Tibial nerve (tissue), 4 donors: ENCODE data around the gene MMP28. TPM values are rescaled to one million over a fixed set of nuclear protein-coding genes. Genes with fewer than 3 reads are reported as not detected.

Experiments
- DNase-seq, 2 donors: peaks; one replicate each; pipeline ENCODE4 v3.0.0-alpha.2; 2019; ENCODE audit warnings: low spot score in 2 of 2
- H3K27ac ChIP-seq, 4 donors: fragments of 200-600 bp; sonication (generic) in 3 of 4; one replicate each; pipeline ENCODE4 v1.5.1; 2017 to 2019; ENCODE audit warnings: mild to moderate bottlenecking in 1 of 4
- H3K27me3 ChIP-seq, 2 donors: fragments of 200-600 bp; sonication (generic) in 1 of 2; one replicate each; pipeline versions ENCODE4 v1.5.1 to v1.6.0; 2017 to 2019
- H3K36me3 ChIP-seq, 3 donors: fragments of 200-600 bp; sonication (generic); one replicate each; pipeline ENCODE4 v1.5.1; 2018 to 2019
- H3K4me1 ChIP-seq, 4 donors: fragments of 200-600 bp; sonication (generic) in 3 of 4; one replicate each; pipeline ENCODE4 v1.5.1; 2017 to 2019
- H3K4me3 ChIP-seq, 4 donors: fragments of 200-600 bp; sonication (generic) in 3 of 4; one replicate each; pipeline ENCODE4 v1.5.1; 2017 to 2019; ENCODE audit warnings: mild to moderate bottlenecking in 1 of 4, moderate library complexity in 1 of 4
- H3K9me3 ChIP-seq, 4 donors: fragments of 200-600 bp; sonication (generic) in 3 of 4; one replicate each; pipeline ENCODE4 v1.5.1; 2017 to 2019
- CTCF ChIP-seq, 5 experiments: fragments of 200-600 bp in 3 of 5; fragments of 450-650 bp in 2 of 5; sonication (generic) in 3 of 5; IDR thresholded peaks; one replicate each; pipeline ENCODE4 v1.5.1; 2016 to 2019; ENCODE audit warnings: antibody characterized with exemption in 5 of 5, mild to moderate bottlenecking in 3 of 5, moderate library complexity in 2 of 5
- EP300 ChIP-seq, 2 donors: sonication (generic); formaldehyde crosslinking; IDR thresholded peaks; one replicate each; pipeline ENCODE4 v1.6.1; 2017; ENCODE audit warnings: antibody characterized with exemption in 2 of 2, mild to moderate bottlenecking in 1 of 2
- POLR2A ChIP-seq, 2 donors: fragments of 450-650 bp; IDR thresholded peaks; one replicate each; pipeline ENCODE4 v1.6.1; 2017; ENCODE audit warnings: antibody characterized with exemption in 2 of 2, mild to moderate bottlenecking in 2 of 2, moderate library complexity in 2 of 2
- WGBS, 2 donors: methylation state at CpG; one replicate each; pipeline ENCODE4 v1.1.5; 2018; 5-methylcytosine and 5-hydroxymethylcytosine counted together
- total RNA-seq, 4 donors: library from RNA; depleted of rRNA; stranded (reverse); fragments of >200 nt; gene quantifications; one replicate each; pipeline ENCODE4 v1.1.0, GENCODE V29; 2016

MMP28 gene
- total RNA-seq, 4 donors from 2014 or later, result 71.7 to 174 (median 136) TPM

- TF ChIP-seq CTCF (IDR thresholded peaks at IDR 0.05) (no peak), EP300 (IDR thresholded peaks at IDR 0.05) (peak in 1 of 2 donors; percentile 73)
- peaks cover 3 to 46% (median 14%) of the 10 kb centered on the region in 4 donors for H3K4me1 ChIP-seq
- WGBS, 2 donors, result 58 to 64% methylated on average over 9 of the region's 9 CpGs
These were observed 6.3 kb upstream of the MMP28 start for GRCh38 chr17:35801583-35802224.

GRCh38 chr17:35799942-35800341, 4.5 kb upstream of the MMP28 start:
- Histone ChIP-seq H3K27me3 (no peaks in the 10 kb centered on the region), H3K9me3 (no peaks in the 10 kb centered on the region), H3K4me3 (no peak overlapping the region), H3K27ac (peak overlapping the region in 2 of 4 donors; percentile 66 to 70), H3K4me1 (peaks cover 3 to 58% (median 19%) of the 10 kb centered on the region in 4 donors), H3K36me3 (no peaks in the 10 kb centered on the region)
- TF ChIP-seq EP300 (IDR thresholded peaks at IDR 0.05), result peak in 1 of 2 donors; percentile 29
- no peak for TF ChIP-seq CTCF (IDR thresholded peaks at IDR 0.05)
- TF ChIP-seq POLR2A (IDR thresholded peaks at IDR 0.05), result no peak
- no peak for DNase-seq

More at GRCh38 chr17:35801583-35802224, 6.3 kb upstream of the MMP28 start:
- no peaks in the 10 kb centered on the region for H3K27me3 ChIP-seq
- H3K36me3 ChIP-seq, result no peaks in the 10 kb centered on the region
- H3K4me3 ChIP-seq, result no peak overlapping the region
- DNase-seq, result peak in 1 of 2 donors; percentile 61
- H3K9me3 ChIP-seq, result no peaks in the 10 kb centered on the region
- peak overlapping the region in 3 of 4 donors; percentile 3 to 13 (median 8) for H3K27ac ChIP-seq

- TF ChIP-seq POLR2A (IDR thresholded peaks at IDR 0.05), result no peak
- TF ChIP-seq CTCF (IDR thresholded peaks at IDR 0.05), result no peak
- TF ChIP-seq EP300 (IDR thresholded peaks at IDR 0.05), result no peak
- Histone ChIP-seq H3K36me3 (no peaks in the 10 kb centered on the region), H3K27me3 (no peaks in the 10 kb centered on the region), H3K4me1 (peaks cover 3 to 70% (median 21%) of the 10 kb centered on the region in 4 donors), H3K4me3 (no peak overlapping the region), H3K9me3 (no peaks in the 10 kb centered on the region), H3K27ac (peak overlapping the region in 1 of 4 donors; percentile 5)
- DNase-seq, result no peak
- WGBS, 2 donors, result 74 to 77% methylated on average over 5 of the region's 5 CpGs
These were observed 2.5 kb upstream of the MMP28 start for GRCh38 chr17:35797918-35798317.

- peaks cover 3 to 76% (median 24%) of the 10 kb centered on the region in 4 donors for H3K4me1 ChIP-seq
- no peaks in the 10 kb centered on the region for H3K36me3 ChIP-seq
These were observed 1.9 kb upstream of the MMP28 start for GRCh38 chr17:35797370-35797769.

More at GRCh38 chr17:35797370-35797769, 1.9 kb upstream of the MMP28 start:
- Histone ChIP-seq H3K9me3 (peaks cover 0 to under 1% (median 0%) of the 10 kb centered on the region in 4 donors), H3K4me3 (no peak overlapping the region), H3K27ac (peak overlapping the region in 1 of 4 donors; percentile 5), H3K27me3 (no peaks in the 10 kb centered on the region)
- DNase-seq, result no peak
- TF ChIP-seq EP300 (IDR thresholded peaks at IDR 0.05) (no peak), POLR2A (IDR thresholded peaks at IDR 0.05) (no peak), CTCF (IDR thresholded peaks at IDR 0.05) (no peak)
- 61 to 62% methylated on average over 4 of the region's 4 CpGs for WGBS, 2 donors
